H1 (cell line): Measurements from ENCODE around the gene TOM1. TPM values are rescaled to one million over a fixed set of nuclear protein-coding genes. Genes with fewer than 3 reads are reported as not detected.

Experiments used
- CTCF ChIA-PET: fragments of 300-600 bp; sonication (Branson Sonifier 250); formaldehyde crosslinking; loops from one replicate; lab custom pipeline; 2021; ENCODE audit not compliant: partially characterized antibody; lab: Charles Lee
- POLR2A ChIA-PET: fragments of 300-600 bp; sonication (Branson Sonifier 250); formaldehyde crosslinking; loops from one replicate; lab custom pipeline; 2021; ENCODE audit warnings: inconsistent platforms; ENCODE audit not compliant: partially characterized antibody; lab: Charles Lee
- DNase-seq, 2 experiments: peaks; one replicate each; pipeline versions ENCODE4 v3.0.0 to v3.0.0-alpha.2; 2010 to 2022; ENCODE audit warnings: low spot score in 2 of 2, low read depth in 1 of 2, mixed read lengths in 1 of 2
- FAIRE-seq: peaks from 2 replicates; lab custom pipeline; 2011; peaks lifted over from hg19 to GRCh38; lab: Jason Lieb, UNC
- H2AFZ ChIP-seq: 2 replicates; pipeline ENCODE4 v1.8.1; 2012; ENCODE audit warnings: low read length, inconsistent platforms
- H2AK5ac ChIP-seq: 2 replicates; pipeline ENCODE4 v1.6.1; 2013; ENCODE audit warnings: low read depth, low read length
- H2BK120ac ChIP-seq: replicated peaks from 2 replicates; pipeline ENCODE3; 2013; ENCODE audit warnings: low read depth, low read length, inconsistent platforms
- H2BK12ac ChIP-seq: 2 replicates; pipeline ENCODE4 v1.6.1; 2013; ENCODE audit warnings: low read depth, low read length
- H2BK15ac ChIP-seq: 2 replicates; pipeline ENCODE4 v1.6.1; 2013; ENCODE audit warnings: low read length
- H2BK20ac ChIP-seq: 2 replicates; pipeline ENCODE4 v1.6.1; 2013; ENCODE audit warnings: low read length
- H2BK5ac ChIP-seq: 2 replicates; pipeline ENCODE4 v1.6.1; 2013; ENCODE audit warnings: low read depth, low read length
- H3K14ac ChIP-seq: 2 replicates; pipeline ENCODE4 v1.6.1; 2013; ENCODE audit warnings: inconsistent platforms; ENCODE audit not compliant: insufficient read length
- H3K18ac ChIP-seq: 2 replicates; pipeline ENCODE4 v1.6.1; 2013; ENCODE audit warnings: low read length; ENCODE audit errors: extremely low read depth
- H3K23ac ChIP-seq: 2 replicates; pipeline ENCODE4 v1.6.1; 2013; ENCODE audit warnings: inconsistent platforms; ENCODE audit not compliant: insufficient read length
- H3K23me2 ChIP-seq: 2 replicates; pipeline ENCODE4 v1.6.1; 2013; ENCODE audit warnings: low read depth, low read length
- H3K27ac ChIP-seq: 2 replicates; pipeline ENCODE4 v1.6.1; 2011; ENCODE audit warnings: low read depth, low read length, inconsistent platforms
- H3K27me3 ChIP-seq, 4 experiments: replicated peaks in 1 of 4; 1 replicate in 1 of 4; 2 replicates in 3 of 4; pipeline versions ENCODE4 v1.6.1 to v1.8.1; 2011 to 2013; ENCODE audit warnings: low read length in 3 of 4, mild to moderate bottlenecking in 3 of 4, inconsistent platforms in 2 of 4, mixed read lengths in 2 of 4, moderate library complexity in 1 of 4; ENCODE audit not compliant: control insufficient read depth in 3 of 4, insufficient read depth in 3 of 4; ENCODE audit errors: extremely low read depth in 1 of 4
- H3K36me3 ChIP-seq, 4 experiments: 2 replicates each; pipeline versions ENCODE4 v1.6.1 to v1.8.1; 2011 to 2013; ENCODE audit warnings: mild to moderate bottlenecking in 4 of 4, low read length in 3 of 4, moderate library complexity in 2 of 4, control low read depth in 1 of 4, inconsistent platforms in 1 of 4; ENCODE audit not compliant: insufficient read depth in 4 of 4, control insufficient read depth in 2 of 4
- H3K4ac ChIP-seq: replicated peaks from 2 replicates; pipeline ENCODE3; 2013; ENCODE audit warnings: low read length, low read depth, mixed read lengths, inconsistent platforms; ENCODE audit not compliant: insufficient read length
- H3K4me1 ChIP-seq, 4 experiments: replicated peaks in 1 of 4; 1 replicate in 1 of 4; 2 replicates in 3 of 4; pipeline versions ENCODE4 v1.6.1 to v1.8.1; 2011 to 2013; ENCODE audit warnings: low read length in 3 of 4, inconsistent platforms in 2 of 4, mixed read lengths in 1 of 4; ENCODE audit not compliant: insufficient read depth in 4 of 4, control insufficient read depth in 3 of 4
- H3K4me2 ChIP-seq, 2 experiments: 2 replicates each; pipeline versions ENCODE4 v1.6.1 to v1.8.1; 2011 to 2013; ENCODE audit warnings: low read depth in 2 of 2, low read length in 2 of 2, control low read depth in 1 of 2, inconsistent platforms in 1 of 2, mild to moderate bottlenecking in 1 of 2; ENCODE audit not compliant: insufficient read depth in 1 of 2
- H3K4me3 ChIP-seq, 4 experiments: fragments of 200-600, 300-600 bp in 1 of 4; sonication (generic), shearing (Covaris generic), sonication (Bioruptor Twin) in 1 of 4; 2 replicates each; pipeline versions ENCODE4 v1.5.1 to v1.8.1; 2011 to 2016; ENCODE audit warnings: low read length in 4 of 4, low read depth in 3 of 4, control low read depth in 2 of 4, inconsistent platforms in 2 of 4, mild to moderate bottlenecking in 2 of 4, mixed read lengths in 1 of 4, moderate library complexity in 1 of 4; ENCODE audit not compliant: insufficient read depth in 2 of 4; ENCODE audit errors: extremely low read depth in 1 of 4
- H3K56ac ChIP-seq: replicated peaks from 2 replicates; pipeline ENCODE3; 2013; ENCODE audit warnings: low read depth, mild to moderate bottlenecking, mixed read lengths, low read length, inconsistent platforms; ENCODE audit not compliant: insufficient read length
- H3K79me1 ChIP-seq: 2 replicates; pipeline ENCODE4 v1.6.1; 2013; ENCODE audit warnings: low read depth, low read length, control low read depth
- H3K79me2 ChIP-seq, 2 experiments: 2 replicates each; pipeline versions ENCODE4 v1.6.1 to v1.8.1; 2012 to 2013; ENCODE audit warnings: low read length in 2 of 2, mild to moderate bottlenecking in 2 of 2, inconsistent platforms in 1 of 2; ENCODE audit not compliant: insufficient read depth in 2 of 2, control insufficient read depth in 1 of 2
- H3K9ac ChIP-seq, 4 experiments: replicated peaks in 1 of 4; 1 replicate in 1 of 4; 2 replicates in 3 of 4; pipeline versions ENCODE4 v1.6.1 to v1.8.1; 2011 to 2013; ENCODE audit warnings: low read depth in 3 of 4, low read length in 3 of 4, control low read depth in 2 of 4, mild to moderate bottlenecking in 2 of 4, moderate library complexity in 2 of 4, inconsistent platforms in 1 of 4; ENCODE audit errors: extremely low read depth in 1 of 4
- H3K9me3 ChIP-seq, 2 experiments: 2 replicates each; pipeline versions ENCODE4 v1.6.1 to v1.8.1; 2012 to 2013; ENCODE audit warnings: mild to moderate bottlenecking in 2 of 2, moderate library complexity in 2 of 2, control low read depth in 1 of 2, inconsistent platforms in 1 of 2, low read depth in 1 of 2, low read length in 1 of 2, mixed read lengths in 1 of 2; ENCODE audit not compliant: insufficient read depth in 2 of 2
- H4K20me1 ChIP-seq, 2 experiments: replicated peaks in 1 of 2; 2 replicates each; pipeline versions ENCODE3 to v1.8.1; 2011 to 2013; ENCODE audit warnings: inconsistent platforms in 2 of 2, low read length in 2 of 2, mild to moderate bottlenecking in 1 of 2; ENCODE audit not compliant: insufficient read depth in 2 of 2, control insufficient read depth in 1 of 2
- H4K5ac ChIP-seq: 2 replicates; pipeline ENCODE4 v1.6.1; 2013; ENCODE audit warnings: low read length, low read depth, mixed read lengths, inconsistent platforms; ENCODE audit not compliant: insufficient read length
- H4K8ac ChIP-seq: 2 replicates; pipeline ENCODE4 v1.8.0; 2013; ENCODE audit warnings: mild to moderate bottlenecking, moderate library complexity, low read length, inconsistent platforms; ENCODE audit not compliant: insufficient read depth; ENCODE audit errors: extremely low read depth
- H4K91ac ChIP-seq: replicated peaks from 2 replicates; pipeline ENCODE3; 2013; ENCODE audit warnings: low read length, mixed read lengths, inconsistent platforms; ENCODE audit not compliant: insufficient read length
- FOSL1 ChIP-seq: IDR thresholded peaks from 2 replicates; pipeline ENCODE4 v1.6.1; 2011; ENCODE audit warnings: mild to moderate bottlenecking, low read depth, low read length, moderate library complexity; ENCODE audit not compliant: insufficient read depth
- JUND ChIP-seq: IDR thresholded peaks from 2 replicates; pipeline ENCODE4 v1.6.1; 2011; ENCODE audit warnings: mild to moderate bottlenecking, improper control_type of control experiment, low read length
- KDM1A ChIP-seq: fragments of 200-600, 300-600 bp; sonication (generic); IDR thresholded peaks from 2 replicates; pipeline ENCODE4 v1.7.1; 2016; ENCODE audit warnings: mild to moderate bottlenecking, low read length, borderline replicate concordance
- KDM5A ChIP-seq: fragments of 200-600 bp; IDR thresholded peaks from 2 replicates; pipeline ENCODE4 v1.7.1; 2012; ENCODE audit warnings: mild to moderate bottlenecking, low read length, inconsistent platforms, mixed read lengths
- POLR2A ChIP-seq, 2 experiments: IDR thresholded peaks; 1 replicate in 1 of 2; 2 replicates in 1 of 2; pipeline ENCODE4 v1.6.1; 2011; ENCODE audit warnings: low read depth in 2 of 2, low read length in 2 of 2, mild to moderate bottlenecking in 2 of 2; ENCODE audit errors: control extremely low read depth in 1 of 2
- RFX5 ChIP-seq: IDR thresholded peaks from 2 replicates; pipeline ENCODE4 v1.6.1; 2011; ENCODE audit warnings: low read depth, low read length, improper control_type of control experiment, borderline replicate concordance
- RXRA ChIP-seq: IDR thresholded peaks from 2 replicates; pipeline ENCODE4 v1.6.1; 2011; ENCODE audit warnings: low read depth, mild to moderate bottlenecking, low read length, moderate library complexity; ENCODE audit not compliant: insufficient read depth
- SIN3A ChIP-seq, 2 experiments: IDR thresholded peaks in 1 of 2; conservative IDR thresholded peaks in 1 of 2; 2 replicates each; pipeline ENCODE4 v1.6.1; 2011 to 2012; ENCODE audit warnings: low read length in 2 of 2, improper control_type of control experiment in 1 of 2, low read depth in 1 of 2, mild to moderate bottlenecking in 1 of 2
- SIRT6 ChIP-seq: IDR thresholded peaks from one replicate; pipeline ENCODE4 v1.7.1; 2012; ENCODE audit warnings: low read length, inconsistent platforms
- SP1 ChIP-seq: IDR thresholded peaks from 2 replicates; pipeline ENCODE4 v1.6.1; 2011; ENCODE audit warnings: low read depth, low read length
- ZNF274 ChIP-seq: IDR thresholded peaks from 2 replicates; pipeline ENCODE4 v1.7.0; 2012; ENCODE audit warnings: low read length, borderline replicate concordance; ENCODE audit errors: extremely low read depth
- WGBS, 2 experiments: shearing (Covaris generic) in 1 of 2; methylation state at CpG; one replicate each; pipeline versions ENCODE4 v1.1.6 to v1.1.7; 2013 to 2015; ENCODE audit warnings: low lambda C conversion rate in 2 of 2, mixed read lengths in 2 of 2, inconsistent platforms in 1 of 2, low coverage in 1 of 2, missing lambda C conversion rate in 1 of 2; ENCODE audit not compliant: insufficient replicate concordance in 2 of 2, insufficient coverage in 1 of 2, insufficient read length in 1 of 2; ENCODE audit errors: extremely low coverage in 1 of 2, missing lambda C conversion rate in 1 of 2; 5-methylcytosine and 5-hydroxymethylcytosine counted together
- polyA plus RNA-seq, 7 experiments: library from polyadenylated mRNA; depleted of rRNA in 3 of 7; stranded (reverse) in 5 of 7; unstranded in 2 of 7; fragments of >200 nt in 5 of 7; fragments of 200-250 nt in 2 of 7; gene quantifications; 1 replicate in 5 of 7; 2 replicates in 1 of 7; 4 replicates in 1 of 7; pipeline versions ENCODE4 v1.2.1 to v1.2.3, GENCODE V29; 2011 to 2013; ENCODE audit warnings: missing spikeins in 2 of 7, mixed read lengths in 2 of 7
- total RNA-seq: library from RNA; stranded (reverse); fragmentation: NEBNext Ultra II Directional; extraction: Animal tissue kit (Norgen Biotek cat#: 25700); gene quantifications from 2 replicates; pipeline ENCODE4 v1.2.1, GENCODE V29; 2021
- TF ChIP-seq, protein P1 (sequence below): IDR thresholded peaks from 2 replicates; pipeline ENCODE4 v1.6.1; 2011; ENCODE audit warnings: low read length, improper control_type of control experiment

The TOM1 gene
- total and polyA plus RNA-seq, 2 of the 8 experiments (the other 6 are each of a cell fraction or from before 2014, with no cell fraction given): 25.1 to 39.2 TPM

DNA sequence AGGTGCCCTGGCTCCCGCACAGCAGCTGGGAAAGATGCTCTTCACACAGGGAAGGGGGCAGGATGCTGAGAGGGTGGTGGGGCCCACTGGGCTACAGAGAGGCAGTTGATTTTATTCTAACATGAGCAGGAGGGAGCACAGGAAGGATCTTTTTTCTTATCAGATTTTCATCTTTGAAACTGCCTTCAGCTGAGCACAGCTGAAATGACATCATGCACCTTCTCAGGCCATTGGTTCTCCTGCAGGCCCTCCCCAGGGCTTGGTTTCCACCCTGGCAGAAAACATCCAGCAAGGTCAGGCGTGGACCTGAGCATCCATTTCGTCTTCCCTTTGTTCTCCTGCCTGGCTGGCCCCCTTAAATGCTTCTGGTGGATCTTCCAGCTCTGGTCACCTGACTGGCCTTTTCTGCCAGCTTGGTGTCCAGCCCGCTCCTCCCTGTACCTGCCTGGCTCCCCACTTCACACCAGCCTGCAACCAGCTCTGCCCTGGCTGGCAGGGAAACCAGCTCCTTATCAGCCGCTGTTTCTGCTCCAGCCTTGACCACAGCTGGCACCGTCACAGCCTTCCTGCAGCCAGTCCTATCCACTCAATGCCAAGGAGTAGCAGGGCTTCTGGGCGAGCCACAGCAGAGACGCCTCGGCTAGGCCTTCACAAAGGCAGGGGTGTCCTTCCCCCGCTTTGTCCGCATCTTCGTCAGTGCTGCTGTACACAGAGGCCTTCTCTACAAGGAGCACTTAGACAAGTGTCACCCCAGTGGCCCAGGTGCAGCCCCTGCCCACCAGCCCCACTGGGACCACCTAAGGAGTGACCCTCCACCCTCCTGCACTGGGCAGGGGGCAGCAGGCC lies 36.5 kb downstream of the TOM1 start:
- peaks cover 0 to 6% (median 2%) of the 10 kb centered on the region in 4 experiments; a peak in 3 of 8 replicates for H3K36me3 ChIP-seq
- DNase-seq (no peak), FAIRE-seq (no peak)
- no peak overlapping the region for H3K18ac ChIP-seq
- H2BK20ac ChIP-seq: no peak overlapping the region
- H4K20me1 ChIP-seq: peaks cover 0 to 2% of the 10 kb centered on the region in 2 experiments
- H3K4me1 ChIP-seq: no peaks in the 10 kb centered on the region; a peak in 3 of 7 replicates
- H3K23me2 ChIP-seq: no peaks in the 10 kb centered on the region
- no peak overlapping the region for H2BK15ac ChIP-seq
- no peak overlapping the region for H4K5ac ChIP-seq
- no peak overlapping the region for H4K91ac ChIP-seq
- ChIA-PET CTCF (interaction anchor here (0.6 to 4.1 kb wide), 5 partner anchors 9 to 1307 kb away, joined by 3 to 20 read pairs (median 3); no protein-coding TSS in a partner anchor), POLR2A (no interaction called here)
- H3K4me3 ChIP-seq: no peak overlapping the region
- no peak overlapping the region for H2AFZ ChIP-seq
- H2BK120ac ChIP-seq: no peak overlapping the region
- H2BK12ac ChIP-seq: no peak overlapping the region
- H3K23ac ChIP-seq: no peak overlapping the region
- H3K4me2 ChIP-seq: no peak overlapping the region
- H3K27ac ChIP-seq: no peak overlapping the region
- no peak overlapping the region for H3K4ac ChIP-seq
- no peaks in the 10 kb centered on the region for H3K79me1 ChIP-seq
- no peaks in the 10 kb centered on the region for H3K9me3 ChIP-seq
- no peaks in the 10 kb centered on the region for H3K27me3 ChIP-seq
- H2AK5ac ChIP-seq: no peak overlapping the region
- no peak overlapping the region; the same call in 1 of the 2 replicates for H4K8ac ChIP-seq
- H3K14ac ChIP-seq: no peak overlapping the region
- 91% methylated on average over 12 of the region's 12 CpGs; no CpG with 5 or more reads in 1 of the 2 experiments for WGBS, 2 experiments
- H3K56ac ChIP-seq: no peak overlapping the region
- H3K79me2 ChIP-seq: no peaks in the 10 kb centered on the region
- H2BK5ac ChIP-seq: no peak overlapping the region; the same call in 1 of the 2 replicates
- H3K9ac ChIP-seq: no peak overlapping the region
- no peak for TF ChIP-seq ZNF274
- TF ChIP-seq SP1: no peak
- no peak for TF ChIP-seq RXRA
- no peak for TF ChIP-seq KDM1A
- no peak for TF ChIP-seq JUND
- TF ChIP-seq FOSL1: no peak
- no peak for TF ChIP-seq POLR2A (IDR thresholded peaks at IDR 0.05; ENCODE audit: control extremely low read depth in 1 of 2, low read depth in 2 of 2, low read length in 2 of 2)
- no peak for TF ChIP-seq RFX5
- no peak for TF ChIP-seq KDM5A
- TF ChIP-seq SIRT6: no peak
- TF ChIP-seq, protein P1, sequence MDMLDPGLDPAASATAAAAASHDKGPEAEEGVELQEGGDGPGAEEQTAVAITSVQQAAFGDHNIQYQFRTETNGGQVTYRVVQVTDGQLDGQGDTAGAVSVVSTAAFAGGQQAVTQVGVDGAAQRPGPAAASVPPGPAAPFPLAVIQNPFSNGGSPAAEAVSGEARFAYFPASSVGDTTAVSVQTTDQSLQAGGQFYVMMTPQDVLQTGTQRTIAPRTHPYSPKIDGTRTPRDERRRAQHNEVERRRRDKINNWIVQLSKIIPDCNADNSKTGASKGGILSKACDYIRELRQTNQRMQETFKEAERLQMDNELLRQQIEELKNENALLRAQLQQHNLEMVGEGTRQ: no peak
- TF ChIP-seq SIN3A (conservative IDR thresholded peaks at IDR 0.05 in 1 of 2, IDR thresholded peaks at IDR 0.05 in 1 of 2; ENCODE audit: low read depth in 1 of 2, low read length in 2 of 2): no peak
